Vagina (tissue), 2 donors: ENCODE results near the gene LIMS4.
"Not testable (repeated sequence)": the region's sequence is repeated elsewhere in the genome, so short reads cannot be mapped to it uniquely, and the experiment has no call there.

Experiments
- CTCF ChIP-seq, 3 experiments: fragments of 450-650 bp in 2 of 3; fragments of 200-600 bp in 1 of 3; sonication (generic) in 1 of 3; IDR thresholded peaks; one replicate each; pipeline ENCODE4 v1.5.1; 2017 to 2019; ENCODE audit warnings: antibody characterized with exemption in 3 of 3, mild to moderate bottlenecking in 2 of 3, moderate library complexity in 2 of 3
- POLR2A ChIP-seq, 2 donors: fragments of 450-650 bp; IDR thresholded peaks; one replicate each; pipeline ENCODE4 v1.6.1; 2017; ENCODE audit warnings: antibody characterized with exemption in 2 of 2, mild to moderate bottlenecking in 2 of 2, moderate library complexity in 2 of 2
- POLR2AphosphoS5 ChIP-seq, 2 donors: sonication (generic); formaldehyde crosslinking; IDR thresholded peaks; one replicate each; pipeline ENCODE4 v1.9.0; 2017; ENCODE audit warnings: antibody characterized with exemption in 2 of 2, mild to moderate bottlenecking in 2 of 2, low read depth in 1 of 2; ENCODE audit not compliant: insufficient read depth in 1 of 2

GRCh38 chr2:110460318-110460717 is 12.3 kb downstream of the LIMS4 start:
- TF ChIP-seq CTCF (IDR thresholded peaks at IDR 0.05); POLR2A (IDR thresholded peaks at IDR 0.05); POLR2AphosphoS5 (IDR thresholded peaks at IDR 0.05; ENCODE audit: insufficient read depth in 1 of 2, low read depth in 1 of 2): not testable (repeated sequence)
